GM12891 (cell line): ENCODE results near the gene ACAP1. TPM values are rescaled to one million over a fixed set of nuclear protein-coding genes. Genes with fewer than 3 reads are reported as not detected.

Experiments used
- DNase-seq: peaks from one replicate; pipeline ENCODE4 v3.0.0; 2011; ENCODE audit warnings: low spot score; ENCODE audit not compliant: insufficient read length
- FAIRE-seq: peaks from 2 replicates; lab custom pipeline; 2011; peaks lifted over from hg19 to GRCh38; lab: Jason Lieb, UNC
- PAX5 ChIP-seq: IDR thresholded peaks from 2 replicates; pipeline ENCODE4 v1.6.1; 2011; ENCODE audit warnings: low read length, moderate library complexity, mild to moderate bottlenecking; ENCODE audit not compliant: insufficient read depth, severe bottlenecking
- POLR2A ChIP-seq: IDR thresholded peaks from 2 replicates; pipeline ENCODE4 v1.6.1; 2011; ENCODE audit warnings: low read depth, low read length, control low read depth
- POLR2AphosphoS5 ChIP-seq: IDR thresholded peaks from 2 replicates; pipeline ENCODE4 v1.6.1; 2011; ENCODE audit warnings: low read depth, low read length, control low read depth
- POU2F2 ChIP-seq: IDR thresholded peaks from 2 replicates; pipeline ENCODE4 v1.6.1; 2011; ENCODE audit warnings: low read depth, mild to moderate bottlenecking, control low read depth, low read length, moderate library complexity
- SPI1 ChIP-seq: IDR thresholded peaks from 2 replicates; pipeline ENCODE4 v1.6.1; 2011; ENCODE audit warnings: low read depth, low read length, control low read depth
- TAF1 ChIP-seq: IDR thresholded peaks from 2 replicates; pipeline ENCODE4 v1.6.1; 2011; ENCODE audit warnings: low read depth, low read length, control low read depth
- polyA plus RNA-seq: library from polyadenylated mRNA; unstranded; fragments of >200 nt; gene quantifications from one replicate; pipeline ENCODE4 v1.2.1, GENCODE V29; 2012; ENCODE audit warnings: low read depth, missing spikeins, inconsistent platforms; ENCODE audit not compliant: missing spikeins

Gene ACAP1, protein sequence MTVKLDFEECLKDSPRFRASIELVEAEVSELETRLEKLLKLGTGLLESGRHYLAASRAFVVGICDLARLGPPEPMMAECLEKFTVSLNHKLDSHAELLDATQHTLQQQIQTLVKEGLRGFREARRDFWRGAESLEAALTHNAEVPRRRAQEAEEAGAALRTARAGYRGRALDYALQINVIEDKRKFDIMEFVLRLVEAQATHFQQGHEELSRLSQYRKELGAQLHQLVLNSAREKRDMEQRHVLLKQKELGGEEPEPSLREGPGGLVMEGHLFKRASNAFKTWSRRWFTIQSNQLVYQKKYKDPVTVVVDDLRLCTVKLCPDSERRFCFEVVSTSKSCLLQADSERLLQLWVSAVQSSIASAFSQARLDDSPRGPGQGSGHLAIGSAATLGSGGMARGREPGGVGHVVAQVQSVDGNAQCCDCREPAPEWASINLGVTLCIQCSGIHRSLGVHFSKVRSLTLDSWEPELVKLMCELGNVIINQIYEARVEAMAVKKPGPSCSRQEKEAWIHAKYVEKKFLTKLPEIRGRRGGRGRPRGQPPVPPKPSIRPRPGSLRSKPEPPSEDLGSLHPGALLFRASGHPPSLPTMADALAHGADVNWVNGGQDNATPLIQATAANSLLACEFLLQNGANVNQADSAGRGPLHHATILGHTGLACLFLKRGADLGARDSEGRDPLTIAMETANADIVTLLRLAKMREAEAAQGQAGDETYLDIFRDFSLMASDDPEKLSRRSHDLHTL
- 103 TPM for polyA plus RNA-seq

DNA sequence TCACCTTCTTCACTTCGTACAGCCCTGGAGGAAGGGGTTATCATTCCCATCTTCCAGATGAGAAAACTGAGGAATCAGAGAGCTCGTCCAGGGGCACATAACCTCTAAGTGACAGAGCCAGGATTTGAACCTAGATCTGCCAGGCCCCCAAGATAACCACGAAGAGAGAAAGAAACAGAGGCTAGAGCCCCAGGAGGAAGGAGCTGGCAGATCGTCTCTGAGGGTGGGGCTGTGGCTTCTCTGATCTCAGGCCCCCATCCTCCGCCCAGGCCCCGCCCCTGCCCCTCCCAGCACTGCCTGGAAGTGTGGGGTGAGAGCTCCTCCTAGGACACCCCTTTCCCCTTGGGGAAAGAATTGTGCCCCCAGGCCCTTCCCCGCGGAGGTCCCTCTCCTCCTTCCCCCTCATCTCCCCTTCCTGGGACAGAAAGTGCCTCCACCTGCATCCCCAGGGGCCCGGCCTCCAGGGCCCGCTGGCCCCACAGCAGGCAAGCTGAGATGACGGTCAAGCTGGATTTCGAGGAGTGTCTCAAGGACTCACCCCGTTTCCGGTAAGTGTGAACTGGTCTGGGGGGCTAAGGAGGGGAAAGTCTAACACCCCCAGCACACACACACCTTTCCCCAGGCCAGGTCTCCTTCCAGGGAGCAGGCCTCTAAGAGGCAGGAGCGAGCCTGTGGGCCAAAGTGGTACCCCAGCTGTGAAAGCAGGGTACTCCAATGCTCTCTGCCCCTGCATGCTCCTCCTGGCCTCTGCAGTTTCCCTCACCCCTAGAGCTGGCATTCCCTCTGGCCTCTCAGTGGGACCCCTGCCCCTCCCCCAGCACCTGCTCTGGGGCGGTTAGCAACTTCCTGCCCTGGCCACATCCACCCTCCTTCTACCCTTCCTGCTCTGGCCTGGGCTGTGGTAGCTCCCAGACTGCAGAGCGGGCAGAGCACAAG, at the start of gene ACAP1:
ACAP1 (plus strand) TSS at position 290 of the 936 bp plus-strand sequence; CDS start at position 496, 206 bp downstream.
- FAIRE-seq (peak; percentile 96), DNase-seq (peak; percentile 75)
- TF ChIP-seq TAF1 (no peak; the same call in 1 of the 2 replicates), POLR2A (no peak), SPI1 (no peak), POLR2AphosphoS5 (no peak), POU2F2 (no peak), PAX5 (no peak)

- DNase-seq (no peak), FAIRE-seq (no peak)
Measured at GRCh38 chr17:7289256-7290032, 46.9 kb upstream of the ACAP1 start.

DNA sequence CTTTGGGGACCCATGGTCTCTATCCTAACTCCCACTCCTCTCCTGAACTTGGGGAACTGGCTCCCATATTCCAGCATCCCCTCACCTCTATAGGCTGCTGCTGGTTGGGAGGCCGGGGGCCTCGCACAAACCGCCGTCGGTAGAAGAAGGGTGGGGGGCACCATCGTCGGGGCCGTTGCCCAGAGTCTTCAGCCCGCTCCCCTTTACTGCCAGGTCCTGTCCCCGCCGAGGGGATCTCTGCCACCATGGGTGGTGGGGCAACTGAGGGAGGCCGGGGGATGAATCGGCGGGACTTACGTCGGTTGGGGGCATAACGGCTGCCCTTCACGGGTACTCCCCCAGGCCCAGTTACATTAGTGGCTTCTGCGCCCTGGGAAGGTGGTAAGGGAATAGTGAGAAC, 46.2 kb upstream of the ACAP1 start:
- DNase-seq (no peak), FAIRE-seq (no peak)
- TF ChIP-seq TAF1 (no peak), SPI1 (no peak), POLR2AphosphoS5 (no peak), PAX5 (no peak), POLR2A (no peak), POU2F2 (no peak)

More at GRCh38 chr17:7289256-7290032, 46.9 kb upstream of the ACAP1 start:
- TF ChIP-seq POLR2AphosphoS5 (no peak), PAX5 (no peak), POU2F2 (no peak), POLR2A (no peak), SPI1 (no peak), TAF1 (no peak)

- DNase-seq, result no peak
- TF ChIP-seq POLR2A (no peak), POLR2AphosphoS5 (no peak), POU2F2 (no peak), PAX5 (no peak), TAF1 (no peak), SPI1 (no peak)
- no peak for FAIRE-seq
Measured at GRCh38 chr17:7290685-7291084, 45.6 kb upstream of the ACAP1 start.

GRCh38 chr17:7292194-7292593, 44.1 kb upstream of the ACAP1 start:
- TF ChIP-seq TAF1 (no peak), PAX5 (no peak), POU2F2 (no peak)
- DNase-seq (no peak), FAIRE-seq (no peak)

- DNase-seq (no peak), FAIRE-seq (no peak)
- TF ChIP-seq POU2F2 (no peak), POLR2A (no peak)
Measured at GRCh38 chr17:7292729-7293128, 43.6 kb upstream of the ACAP1 start.

- no peak for FAIRE-seq
- no peak for DNase-seq
- no peak for TF ChIP-seq POLR2A
- TF ChIP-seq POLR2AphosphoS5, result no peak
- TF ChIP-seq SPI1, result no peak
- TF ChIP-seq POU2F2, result no peak
- no peak for TF ChIP-seq PAX5
- no peak for TF ChIP-seq TAF1
Measured at GRCh38 chr17:7293159-7293558, 43.2 kb upstream of the ACAP1 start.

DNA sequence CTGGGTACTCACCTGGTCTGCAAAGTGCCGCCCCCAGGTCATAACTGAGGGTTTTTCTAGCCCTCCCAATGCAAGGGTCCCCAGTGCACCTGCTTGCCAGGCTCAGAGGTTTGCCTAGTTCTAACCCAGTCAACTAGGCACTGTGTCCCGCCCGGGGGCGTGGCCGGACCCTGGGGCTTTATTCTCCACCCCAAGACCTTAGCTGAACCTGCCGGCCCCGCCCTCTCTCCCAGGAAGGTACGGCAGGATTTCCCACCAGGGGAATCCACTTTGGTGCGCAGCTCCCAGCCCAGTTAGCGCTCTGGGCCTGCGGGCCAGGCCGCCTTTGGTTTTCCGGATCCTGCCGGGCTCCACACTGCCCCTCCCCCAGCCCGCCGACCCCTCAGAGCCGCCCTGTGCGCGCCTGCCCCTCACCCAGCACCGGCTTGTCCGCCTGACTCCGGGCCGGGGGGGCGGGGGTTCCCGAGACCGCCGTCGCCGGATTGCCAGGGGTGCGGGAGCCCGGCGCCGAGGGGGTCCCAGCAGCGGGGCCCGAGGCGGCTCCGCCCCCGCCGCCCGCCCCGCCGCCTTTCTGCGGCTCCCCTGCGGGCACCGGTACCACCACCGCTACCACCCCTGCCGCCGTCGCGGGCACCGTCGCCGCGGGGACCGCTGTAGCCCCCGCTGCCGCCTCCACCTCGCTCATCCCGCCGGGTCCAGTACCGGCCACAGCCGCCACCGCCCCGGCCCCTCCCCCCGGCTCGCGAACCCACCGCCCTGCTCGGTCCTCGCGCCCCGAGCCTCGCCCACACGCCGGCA, 42.3 kb upstream of the ACAP1 start:
- TF ChIP-seq POLR2AphosphoS5, result no peak
- no peak for TF ChIP-seq POU2F2
- TF ChIP-seq POLR2A, result no peak
- FAIRE-seq (no peak), DNase-seq (no peak)
